ENCODE measurements around the gene TMEM108.

The TMEM108 gene

DNA sequence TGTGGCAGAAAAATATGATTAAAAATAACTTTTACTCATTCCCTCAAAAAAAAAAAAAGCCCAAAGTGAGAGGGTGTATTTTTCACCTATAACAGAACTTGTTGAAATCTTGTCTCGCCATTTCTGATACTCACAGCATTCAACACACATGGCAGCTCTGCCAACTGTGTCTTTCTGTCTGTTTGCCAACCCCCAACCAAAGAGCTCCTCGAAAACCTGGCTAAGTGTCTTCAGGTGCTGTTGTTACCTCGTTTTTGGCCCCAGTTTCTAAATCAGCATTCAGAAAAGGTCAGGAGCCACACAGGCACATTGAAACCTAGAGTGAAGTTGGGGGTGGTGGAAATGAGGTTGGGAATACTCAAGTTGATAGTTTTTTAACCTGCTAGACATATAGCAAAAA, 123.5 kb downstream of the TMEM108 start:
- no peak overlapping the region for H3K27ac ChIP-seq (ENCODE audit: low read depth, low read length, poor library complexity, severe bottlenecking)
- TF ChIP-seq, protein P1, sequence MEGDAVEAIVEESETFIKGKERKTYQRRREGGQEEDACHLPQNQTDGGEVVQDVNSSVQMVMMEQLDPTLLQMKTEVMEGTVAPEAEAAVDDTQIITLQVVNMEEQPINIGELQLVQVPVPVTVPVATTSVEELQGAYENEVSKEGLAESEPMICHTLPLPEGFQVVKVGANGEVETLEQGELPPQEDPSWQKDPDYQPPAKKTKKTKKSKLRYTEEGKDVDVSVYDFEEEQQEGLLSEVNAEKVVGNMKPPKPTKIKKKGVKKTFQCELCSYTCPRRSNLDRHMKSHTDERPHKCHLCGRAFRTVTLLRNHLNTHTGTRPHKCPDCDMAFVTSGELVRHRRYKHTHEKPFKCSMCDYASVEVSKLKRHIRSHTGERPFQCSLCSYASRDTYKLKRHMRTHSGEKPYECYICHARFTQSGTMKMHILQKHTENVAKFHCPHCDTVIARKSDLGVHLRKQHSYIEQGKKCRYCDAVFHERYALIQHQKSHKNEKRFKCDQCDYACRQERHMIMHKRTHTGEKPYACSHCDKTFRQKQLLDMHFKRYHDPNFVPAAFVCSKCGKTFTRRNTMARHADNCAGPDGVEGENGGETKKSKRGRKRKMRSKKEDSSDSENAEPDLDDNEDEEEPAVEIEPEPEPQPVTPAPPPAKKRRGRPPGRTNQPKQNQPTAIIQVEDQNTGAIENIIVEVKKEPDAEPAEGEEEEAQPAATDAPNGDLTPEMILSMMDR (IDR thresholded peaks at IDR 0.05; ENCODE audit: low read length): no peak
- no peak for TF ChIP-seq EZH2 (IDR thresholded peaks at IDR 0.05; ENCODE audit: borderline replicate concordance, low read length)
- H3K4me2 ChIP-seq (ENCODE audit: low read length): no peak overlapping the region
- no peaks in the 10 kb centered on the region for H4K20me1 ChIP-seq (ENCODE audit: insufficient read depth, low read length)
- no peak overlapping the region for H3K9ac ChIP-seq (ENCODE audit: low read length)
- H2AFZ ChIP-seq (ENCODE audit: low read length): no peak overlapping the region
- H3F3A ChIP-seq (ENCODE audit: insufficient read depth, low read length): no peaks in the 10 kb centered on the region
- H3K4me1 ChIP-seq (ENCODE audit: insufficient read depth, low read length, severe bottlenecking): no peaks in the 10 kb centered on the region
- no peaks in the 10 kb centered on the region for H3K79me2 ChIP-seq (ENCODE audit: insufficient read depth, low read length)
- H3K4me3 ChIP-seq (ENCODE audit: low read depth, low read length, poor library complexity, severe bottlenecking): no peak overlapping the region
- no peaks in the 10 kb centered on the region for H3K36me3 ChIP-seq (ENCODE audit: insufficient read depth, low read length)
- H3K9me3 ChIP-seq (ENCODE audit: low read length): no peaks in the 10 kb centered on the region
- no peaks in the 10 kb centered on the region for H3K27me3 ChIP-seq (ENCODE audit: insufficient read depth, low read length)
- no peaks in the 10 kb centered on the region for H3K9me2 ChIP-seq (ENCODE audit: low read depth, low read length)

DNA sequence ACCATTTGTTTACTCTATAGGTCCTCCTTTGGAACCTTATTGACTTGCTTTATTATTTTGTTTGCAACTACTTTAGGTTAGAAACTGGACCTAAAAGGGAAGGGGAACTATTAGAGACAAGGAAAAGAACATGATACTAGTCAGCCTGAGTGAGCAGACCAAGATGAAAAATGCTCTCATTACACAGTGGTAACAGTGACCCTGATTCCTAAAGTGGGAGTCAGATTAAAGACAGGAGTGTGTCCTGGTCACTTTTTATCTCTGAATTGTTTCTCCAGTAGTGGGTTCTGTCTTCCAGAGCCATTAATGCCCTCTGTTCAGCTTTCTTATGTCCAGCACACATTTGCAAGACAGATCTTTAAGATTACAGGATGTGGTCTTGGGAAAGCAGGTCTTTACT, 124.1 kb downstream of the TMEM108 start:
- Histone ChIP-seq H3K4me2 (ENCODE audit: low read length) (no peak overlapping the region), H3K9me3 (ENCODE audit: low read length) (no peaks in the 10 kb centered on the region), H3K79me2 (ENCODE audit: insufficient read depth, low read length) (no peaks in the 10 kb centered on the region), H3K27me3 (ENCODE audit: insufficient read depth, low read length) (no peaks in the 10 kb centered on the region), H3F3A (ENCODE audit: insufficient read depth, low read length) (no peaks in the 10 kb centered on the region), H4K20me1 (ENCODE audit: insufficient read depth, low read length) (no peaks in the 10 kb centered on the region), H3K4me1 (ENCODE audit: insufficient read depth, low read length, severe bottlenecking) (no peaks in the 10 kb centered on the region), H3K36me3 (ENCODE audit: insufficient read depth, low read length) (no peaks in the 10 kb centered on the region), H3K9ac (ENCODE audit: low read length) (no peak overlapping the region), H3K27ac (ENCODE audit: low read depth, low read length, poor library complexity, severe bottlenecking) (no peak overlapping the region), H2AFZ (ENCODE audit: low read length) (no peak overlapping the region), H3K4me3 (ENCODE audit: low read depth, low read length, poor library complexity, severe bottlenecking) (no peak overlapping the region), H3K9me2 (ENCODE audit: low read depth, low read length) (no peaks in the 10 kb centered on the region)
- no peak for TF ChIP-seq EZH2 (IDR thresholded peaks at IDR 0.05; ENCODE audit: borderline replicate concordance, low read length)
- TF ChIP-seq, protein P1 (IDR thresholded peaks at IDR 0.05; ENCODE audit: low read length): no peak

DNA sequence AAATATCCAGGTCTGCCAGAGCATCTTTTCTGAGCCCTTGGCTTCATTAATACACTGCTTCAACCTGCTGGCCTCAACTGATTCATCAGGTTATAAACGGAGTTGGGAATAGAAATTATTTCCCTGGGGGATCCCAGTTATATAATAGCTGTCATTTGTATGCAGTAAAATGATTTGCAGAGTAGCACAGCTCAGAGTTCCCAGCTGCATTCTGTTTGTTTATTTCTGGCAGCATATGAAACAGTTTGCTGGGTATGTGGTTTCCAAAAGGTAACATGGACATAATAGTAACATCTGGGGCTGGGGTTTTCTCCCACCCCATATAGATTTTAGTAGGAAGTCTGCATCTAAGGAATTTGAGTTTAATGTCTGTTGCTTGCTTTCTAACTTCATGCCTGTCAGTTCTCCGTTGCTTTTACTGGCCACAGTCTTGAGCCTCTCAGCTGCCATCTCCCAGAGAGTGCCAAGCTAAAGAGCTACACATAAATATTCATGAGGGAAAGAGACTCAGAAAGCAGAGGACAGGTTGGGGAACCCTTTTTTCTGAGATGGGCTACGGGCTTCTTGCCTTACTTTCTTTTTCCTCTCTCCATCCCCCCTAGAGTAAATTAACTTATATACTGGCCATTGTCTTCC, 124.6 kb downstream of the TMEM108 start:
- Histone ChIP-seq H3K4me2 (ENCODE audit: low read length) (no peak overlapping the region), H3K4me1 (ENCODE audit: insufficient read depth, low read length, severe bottlenecking) (no peaks in the 10 kb centered on the region), H2AFZ (ENCODE audit: low read length) (no peak overlapping the region), H3K9me2 (ENCODE audit: low read depth, low read length) (no peaks in the 10 kb centered on the region), H3K9ac (ENCODE audit: low read length) (no peak overlapping the region), H3K79me2 (ENCODE audit: insufficient read depth, low read length) (no peaks in the 10 kb centered on the region), H4K20me1 (ENCODE audit: insufficient read depth, low read length) (no peaks in the 10 kb centered on the region), H3F3A (ENCODE audit: insufficient read depth, low read length) (no peaks in the 10 kb centered on the region), H3K36me3 (ENCODE audit: insufficient read depth, low read length) (no peaks in the 10 kb centered on the region), H3K9me3 (ENCODE audit: low read length) (no peaks in the 10 kb centered on the region), H3K4me3 (ENCODE audit: low read depth, low read length, poor library complexity, severe bottlenecking) (no peak overlapping the region), H3K27ac (ENCODE audit: low read depth, low read length, poor library complexity, severe bottlenecking) (no peak overlapping the region), H3K27me3 (ENCODE audit: insufficient read depth, low read length) (no peaks in the 10 kb centered on the region)
- TF ChIP-seq, protein P1 (IDR thresholded peaks at IDR 0.05; ENCODE audit: low read length): no peak
- no peak for TF ChIP-seq EZH2 (IDR thresholded peaks at IDR 0.05; ENCODE audit: borderline replicate concordance, low read length)

Data from OCI-LY1 (cell line).